T-cell (primary cell): ENCODE data around the gene CTSS. TPM values are rescaled to one million over a fixed set of nuclear protein-coding genes. Genes with fewer than 3 reads are reported as not detected.
"Not testable (repeated sequence)": the region's sequence is repeated elsewhere in the genome, so short reads cannot be mapped to it uniquely, and the experiment has no call there.

ENCODE experiments used
- ATAC-seq, 4 experiments: fragments of 200-7000 bp in 3 of 4; fragments of 150-1000 bp in 1 of 4; cut with Tn5 transposase; replicated peaks in 1 of 4; 1 replicate in 3 of 4; 2 replicates in 1 of 4; pipeline ENCODE4 v1.10.0; 2021; ENCODE audit warnings: moderate library complexity in 3 of 4, mild to moderate bottlenecking in 2 of 4, moderate number of reproducible peaks in 1 of 4
- CTCF ChIA-PET, 2 donors: fragments of 300-600 bp; sonication (Branson Sonifier 250); formaldehyde crosslinking; loops; one replicate each; lab custom pipeline; 2022; ENCODE audit warnings: antibody characterized with exemption in 2 of 2; lab: Charles Lee
- POLR2A ChIA-PET, 2 donors: fragments of 300-600 bp; sonication (Branson Sonifier 250); formaldehyde crosslinking; loops; one replicate each; lab custom pipeline; 2022; ENCODE audit warnings: antibody characterized with exemption in 2 of 2; lab: Charles Lee
- DNase-seq, 35 experiments: peaks; one replicate each; pipeline versions ENCODE4 v3.0.0 to v3.0.0-alpha.2; 2013 to 2023
- H3K27ac ChIP-seq: one replicate; pipeline ENCODE4 v1.5.1; 2013; ENCODE audit warnings: low read length
- H3K27me3 ChIP-seq, 2 experiments: replicated peaks in 1 of 2; 1 replicate in 1 of 2; 2 replicates in 1 of 2; pipeline versions ENCODE4 v1.6.1 to v1.7.0; 2013; ENCODE audit warnings: low read length in 1 of 2, mixed read lengths in 1 of 2; ENCODE audit not compliant: control insufficient read depth in 2 of 2, insufficient read depth in 2 of 2; ENCODE audit errors: extremely low read depth in 1 of 2
- H3K36me3 ChIP-seq, 2 donors: 1 replicate in 1 of 2; 2 replicates in 1 of 2; pipeline versions ENCODE4 v1.6.1 to v1.7.0; 2013; ENCODE audit warnings: low read length in 1 of 2; ENCODE audit not compliant: control insufficient read depth in 2 of 2, insufficient read depth in 1 of 2; ENCODE audit errors: extremely low read depth in 1 of 2
- H3K4me1 ChIP-seq, 2 experiments: 1 replicate in 1 of 2; 2 replicates in 1 of 2; pipeline versions ENCODE4 v1.6.1 to v1.7.0; 2013; ENCODE audit warnings: low read length in 2 of 2, mixed read lengths in 1 of 2; ENCODE audit not compliant: insufficient read depth in 2 of 2, control insufficient read depth in 1 of 2; ENCODE audit errors: extremely low read depth in 1 of 2
- H3K4me3 ChIP-seq, 2 donors: 1 replicate in 1 of 2; 2 replicates in 1 of 2; pipeline versions ENCODE4 v1.5.1 to v1.7.0; 2013; ENCODE audit warnings: mild to moderate bottlenecking in 2 of 2, low read length in 1 of 2, moderate library complexity in 1 of 2; ENCODE audit not compliant: control insufficient read depth in 1 of 2; ENCODE audit errors: extremely low read depth in 1 of 2
- H3K9me3 ChIP-seq: 2 replicates; pipeline ENCODE4 v1.7.0; 2013
- H3K27ac Mint-ChIP-seq, 2 donors: one replicate each; pipeline ENCODE4 v1.8.0; 2020 to 2021; ENCODE audit warnings: mild to moderate bottlenecking in 2 of 2, mixed read lengths in 2 of 2
- H3K27me3 Mint-ChIP-seq, 2 donors: one replicate each; pipeline ENCODE4 v1.8.0; 2021 to 2022; ENCODE audit warnings: mixed read lengths in 2 of 2
- H3K36me3 Mint-ChIP-seq: one replicate; pipeline ENCODE4 v1.8.0; 2021; ENCODE audit warnings: mixed read lengths
- H3K4me1 Mint-ChIP-seq, 3 donors: one replicate each; pipeline ENCODE4 v1.8.0; 2020 to 2022; ENCODE audit warnings: mixed read lengths in 3 of 3, mild to moderate bottlenecking in 1 of 3
- H3K4me3 Mint-ChIP-seq, 3 donors: one replicate each; pipeline ENCODE4 v1.8.0; 2020 to 2022; ENCODE audit warnings: mild to moderate bottlenecking in 3 of 3, mixed read lengths in 3 of 3, moderate library complexity in 3 of 3
- H3K9me3 Mint-ChIP-seq, 3 donors: one replicate each; pipeline ENCODE4 v1.8.0; 2020 to 2022; ENCODE audit warnings: mixed read lengths in 3 of 3
- WGBS: methylation state at CpG from one replicate; pipeline ENCODE4 v1.1.5; 2013; ENCODE audit warnings: missing lambda C conversion rate; ENCODE audit not compliant: insufficient coverage; 5-methylcytosine and 5-hydroxymethylcytosine counted together
- total RNA-seq, 35 experiments: library from RNA in 6 of 35; stranded (reverse) in 6 of 35; fragments of 120-200 nt in 1 of 35; gene quantifications; one replicate each; pipeline versions ENCODE4 v1.2.1 to v1.2.4 and lab custom pipeline; 2013 to 2026

Gene CTSS
- total RNA-seq, 5 donors from 2014 or later (not counting 1 experiment from before 2014, with no cell fraction given) = 72.4 to 94.7 (median 92.9) TPM

DNA sequence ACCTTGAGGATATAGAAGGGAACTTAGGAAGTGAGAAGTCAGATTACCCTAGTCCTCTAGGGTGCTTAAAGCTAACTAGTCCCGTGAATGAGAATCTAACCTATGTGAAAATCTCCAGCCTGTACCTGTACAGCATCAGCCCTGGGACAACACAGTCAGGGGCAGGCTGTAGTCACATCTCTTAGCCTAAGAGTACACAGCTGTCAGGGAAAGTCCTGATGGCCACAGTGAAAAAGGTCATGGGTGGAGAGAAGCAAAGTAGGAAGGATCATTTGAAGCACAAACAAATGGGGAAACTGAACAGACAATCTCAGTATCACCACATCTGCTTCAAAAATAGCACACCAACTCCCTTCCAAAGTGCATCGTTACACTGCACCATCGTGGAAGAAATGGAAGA is 30.8 kb upstream of the CTSS start:
- Mint-ChIP-seq H3K4me3 (no peak overlapping the region), H3K9me3 (no peaks in the 10 kb centered on the region), H3K4me1 (no peaks in the 10 kb centered on the region), H3K27ac (no peak overlapping the region), H3K36me3 (peaks cover 46% of the 10 kb centered on the region), H3K27me3 (no peaks in the 10 kb centered on the region)
- Histone ChIP-seq H3K36me3 (peaks cover 3 to 20% of the 10 kb centered on the region in 2 donors), H3K27me3 (no peaks in the 10 kb centered on the region), H3K27ac (no peak overlapping the region), H3K9me3 (no peaks in the 10 kb centered on the region), H3K4me1 (no peaks in the 10 kb centered on the region), H3K4me3 (no peak overlapping the region)
- no peak for DNase-seq
- WGBS = 100% methylated on average over 1 of the region's 3 CpGs
- ATAC-seq = no peak
- ChIA-PET POLR2A (no interaction called here), CTCF (no interaction called here)

DNA sequence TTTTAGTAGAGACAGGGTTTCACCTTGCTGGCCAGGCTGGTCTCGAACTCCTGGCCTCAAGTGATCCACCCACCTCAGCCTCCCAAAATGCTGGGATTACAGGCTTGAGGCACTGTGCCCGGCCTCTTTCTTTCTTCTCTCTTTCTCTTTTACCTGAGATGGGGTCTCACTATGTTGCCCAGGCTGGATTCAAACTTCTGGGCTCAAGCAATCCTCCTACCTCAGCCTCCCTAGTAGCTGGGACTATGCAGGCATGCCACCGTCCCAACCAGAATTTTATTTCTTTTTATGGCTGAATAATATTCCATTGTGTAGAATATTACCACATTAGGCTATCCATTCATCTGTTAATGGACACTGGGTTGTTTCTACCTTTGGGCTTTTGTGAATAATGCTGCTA is 28.2 kb upstream of the CTSS start:
- H3K4me3 ChIP-seq, H3K27me3 ChIP-seq, H3K4me1 Mint-ChIP-seq, H3K27ac ChIP-seq, CTCF ChIA-PET, H3K9me3 ChIP-seq, H3K9me3 Mint-ChIP-seq, ATAC-seq, DNase-seq, H3K27ac Mint-ChIP-seq, H3K4me3 Mint-ChIP-seq, H3K27me3 Mint-ChIP-seq, H3K4me1 ChIP-seq, POLR2A ChIA-PET: not testable (repeated sequence)
- peaks cover 3 to 12% of the 10 kb centered on the region in 2 donors for H3K36me3 ChIP-seq
- H3K36me3 Mint-ChIP-seq = peaks cover 33% of the 10 kb centered on the region
- 100% methylated on average over 2 of the region's 3 CpGs for WGBS

DNA sequence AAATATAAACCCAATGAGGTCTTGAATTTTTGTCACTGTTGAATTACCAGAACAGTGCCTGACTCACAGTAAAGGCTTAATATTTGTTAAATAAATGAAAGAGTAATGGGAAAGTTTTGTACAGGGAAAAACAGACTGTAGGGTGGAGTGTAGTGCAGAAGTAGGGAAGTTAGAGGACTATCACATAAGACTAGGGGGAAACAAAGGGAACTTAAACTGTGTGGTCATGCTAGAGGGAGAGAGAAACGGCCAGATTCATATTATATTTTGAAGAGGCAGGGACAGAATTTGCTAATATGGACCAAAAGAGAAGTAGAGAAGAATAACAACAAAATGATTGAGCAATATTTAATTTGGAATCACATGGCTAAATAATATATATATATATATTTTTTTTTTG is 27.6 kb upstream of the CTSS start:
- POLR2A ChIA-PET = no interaction called here
- Histone ChIP-seq H3K9me3 (no peaks in the 10 kb centered on the region), H3K4me3 (no peak overlapping the region), H3K36me3 (peaks cover 3 to 9% of the 10 kb centered on the region in 2 donors), H3K27ac (no peak overlapping the region), H3K4me1 (no peaks in the 10 kb centered on the region), H3K27me3 (no peaks in the 10 kb centered on the region)
- Mint-ChIP-seq H3K4me1 (no peaks in the 10 kb centered on the region), H3K9me3 (no peaks in the 10 kb centered on the region), H3K4me3 (no peak overlapping the region), H3K27ac (no peak overlapping the region), H3K27me3 (no peaks in the 10 kb centered on the region), H3K36me3 (peaks cover 28% of the 10 kb centered on the region)
- CTCF ChIA-PET = no interaction called here
- ATAC-seq = no peak
- no peak for DNase-seq
- WGBS = no CpG with 5 or more reads among the region's 1 CpG

DNA sequence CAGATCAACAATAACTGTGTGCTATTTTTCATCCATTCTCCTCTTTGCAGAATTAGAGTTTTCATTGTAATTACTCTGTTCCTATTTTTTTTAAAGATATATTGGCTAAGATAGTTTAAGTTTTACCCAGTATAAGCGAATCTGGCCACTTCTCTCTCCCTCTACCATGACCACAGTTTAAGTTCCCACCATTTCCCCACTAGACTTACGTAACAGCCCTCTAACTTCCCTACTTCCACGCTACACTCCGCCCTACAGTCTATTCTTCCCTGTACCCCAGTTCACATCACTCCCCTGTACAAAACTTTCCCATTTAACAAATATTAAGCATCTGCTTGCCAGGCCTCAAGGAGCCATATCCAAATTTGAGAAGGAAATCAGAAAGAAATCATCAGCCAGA is 26.0 kb upstream of the CTSS start:
- H3K27me3 Mint-ChIP-seq = peaks cover 0 to 3% of the 10 kb centered on the region in 2 donors
- peaks cover 0 to 2% (median 0%) of the 10 kb centered on the region in 3 donors for H3K4me1 Mint-ChIP-seq
- Histone ChIP-seq H3K36me3 (peaks cover 3% of the 10 kb centered on the region in 2 donors), H3K27ac (no peak overlapping the region), H3K27me3 (no peaks in the 10 kb centered on the region), H3K4me1 (no peaks in the 10 kb centered on the region), H3K9me3 (no peaks in the 10 kb centered on the region), H3K4me3 (no peak overlapping the region)
- H3K9me3 Mint-ChIP-seq = no peaks in the 10 kb centered on the region
- H3K27ac Mint-ChIP-seq = no peak overlapping the region
- no peak for ATAC-seq
- 93% methylated on average over 3 of the region's 4 CpGs for WGBS
- DNase-seq = no peak
- H3K36me3 Mint-ChIP-seq = peaks cover 19% of the 10 kb centered on the region
- ChIA-PET CTCF (no interaction called here), POLR2A (no interaction called here)
- H3K4me3 Mint-ChIP-seq = no peak overlapping the region

DNA sequence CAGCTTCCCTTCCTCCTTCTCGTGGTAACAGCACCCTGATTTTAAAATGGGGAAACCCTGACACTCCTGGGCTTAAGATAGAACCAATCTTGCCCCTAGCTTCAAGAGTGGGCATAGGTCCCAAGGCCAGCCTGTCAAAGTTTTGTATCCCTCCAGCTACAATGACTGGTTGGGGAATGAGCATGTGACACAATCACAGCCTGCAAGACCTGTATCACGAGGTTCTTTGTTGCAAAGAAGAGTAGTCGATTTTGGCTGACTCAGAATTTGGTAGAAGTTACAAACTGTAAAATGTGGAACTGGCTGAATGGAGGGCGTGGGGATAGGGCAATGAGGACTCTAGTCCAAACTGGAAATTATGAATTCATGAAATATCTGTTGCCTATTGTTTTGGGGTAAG is 23.8 kb upstream of the CTSS start:
- Histone ChIP-seq H3K27me3 (no peaks in the 10 kb centered on the region), H3K4me1 (no peaks in the 10 kb centered on the region), H3K27ac (no peak overlapping the region), H3K36me3 (no peaks in the 10 kb centered on the region), H3K4me3 (no peak overlapping the region), H3K9me3 (no peaks in the 10 kb centered on the region)
- H3K36me3 Mint-ChIP-seq = peaks cover 3% of the 10 kb centered on the region
- DNase-seq (peak in 1 of 35 experiments; percentile 12), ATAC-seq (no peak)
- H3K27ac Mint-ChIP-seq = no peak overlapping the region
- 79% methylated on average over 3 of the region's 4 CpGs for WGBS
- POLR2A ChIA-PET = interaction anchor here in 1 of 2 donors (0.6 kb wide), 1 partner anchor 25 kb away, joined by 7 read pairs; no protein-coding TSS in a partner anchor
- H3K9me3 Mint-ChIP-seq = no peaks in the 10 kb centered on the region
- peaks cover 0 to 3% of the 10 kb centered on the region in 2 donors for H3K27me3 Mint-ChIP-seq
- peaks cover 0 to 2% (median 0%) of the 10 kb centered on the region in 3 donors for H3K4me1 Mint-ChIP-seq
- H3K4me3 Mint-ChIP-seq = no peak overlapping the region
- CTCF ChIA-PET = interaction anchor here in 1 of 2 donors (0.6 kb wide), 2 partner anchors 9 to 116 kb away, joined by 3 to 5 read pairs; no protein-coding TSS in a partner anchor

DNA sequence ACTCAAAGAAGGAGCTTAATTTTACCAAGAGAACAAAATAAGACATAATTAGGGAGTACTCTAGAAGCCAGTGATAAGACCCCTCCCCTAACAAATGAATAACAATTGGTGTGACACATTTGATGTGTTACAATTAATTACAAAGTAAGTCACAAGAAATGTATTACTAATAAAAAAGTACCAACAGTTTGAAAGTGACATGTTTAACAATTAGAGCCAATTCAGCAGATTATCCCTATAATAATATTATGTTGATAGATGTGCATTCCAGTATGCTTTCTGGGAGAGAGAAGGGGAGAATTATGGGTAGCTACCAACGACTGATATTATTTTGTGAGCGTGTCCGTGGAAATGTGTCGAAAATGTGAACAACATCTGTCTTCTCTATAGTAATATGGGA is 23.4 kb upstream of the CTSS start:
- no peaks in the 10 kb centered on the region for H3K27me3 ChIP-seq
- H3K9me3 ChIP-seq = no peaks in the 10 kb centered on the region
- Mint-ChIP-seq H3K36me3 (no peaks in the 10 kb centered on the region), H3K27me3 (peaks cover 0 to 3% of the 10 kb centered on the region in 2 donors), H3K27ac (no peak overlapping the region), H3K4me1 (peaks cover 0 to 2% (median 0%) of the 10 kb centered on the region in 3 donors), H3K4me3 (no peak overlapping the region), H3K9me3 (no peaks in the 10 kb centered on the region)
- CTCF ChIA-PET = interaction anchor here in 1 of 2 donors (0.6 kb wide), 2 partner anchors 9 to 115 kb away, joined by 3 to 5 read pairs; no protein-coding TSS in a partner anchor
- no CpG with 5 or more reads among the region's 4 CpGs for WGBS
- no peaks in the 10 kb centered on the region for H3K4me1 ChIP-seq
- no peaks in the 10 kb centered on the region for H3K36me3 ChIP-seq
- H3K4me3 ChIP-seq = no peak overlapping the region
- H3K27ac ChIP-seq = no peak overlapping the region
- DNase-seq (no peak), ATAC-seq (no peak)
- POLR2A ChIA-PET = interaction anchor here in 1 of 2 donors (0.6 kb wide), 1 partner anchor 24 kb away, joined by 7 read pairs; no protein-coding TSS in a partner anchor

DNA sequence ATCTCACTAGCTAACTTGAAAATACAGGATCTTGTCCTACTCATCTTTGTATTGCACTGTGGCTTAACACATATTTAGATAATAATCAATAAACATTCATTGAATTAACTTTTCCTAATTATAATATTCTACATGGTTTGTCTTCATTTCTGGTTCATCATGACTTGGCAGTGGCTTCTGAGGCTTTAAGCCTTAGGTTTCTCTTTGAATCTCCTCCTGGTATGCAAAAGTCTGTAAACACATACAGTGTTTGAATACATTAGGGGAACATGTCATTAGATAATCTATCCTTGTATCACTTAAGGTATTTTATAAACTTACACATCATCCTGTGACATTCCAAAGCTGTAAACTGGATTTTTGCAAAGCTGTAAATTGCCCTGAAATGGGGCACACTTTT is 21.9 kb upstream of the CTSS start:
- no peaks in the 10 kb centered on the region for H3K27me3 ChIP-seq
- Mint-ChIP-seq H3K9me3 (no peaks in the 10 kb centered on the region), H3K27ac (no peak overlapping the region), H3K4me1 (peaks cover 0 to 2% (median 0%) of the 10 kb centered on the region in 3 donors), H3K36me3 (no peaks in the 10 kb centered on the region), H3K27me3 (peaks cover 0 to 3% of the 10 kb centered on the region in 2 donors), H3K4me3 (no peak overlapping the region)
- H3K4me1 ChIP-seq = no peaks in the 10 kb centered on the region
- no peak overlapping the region for H3K27ac ChIP-seq
- ChIA-PET CTCF (no interaction called here), POLR2A (no interaction called here)
- H3K9me3 ChIP-seq = no peaks in the 10 kb centered on the region
- no peaks in the 10 kb centered on the region for H3K36me3 ChIP-seq
- no peak for ATAC-seq
- no peak for DNase-seq
- no peak overlapping the region for H3K4me3 ChIP-seq
